GM10266 (cell line): ENCODE results near the gene DENND4B.

Source experiments
- DNase-seq: peaks from one replicate; pipeline ENCODE4 v3.0.0; 2012; ENCODE audit errors: extremely low spot score
- CTCF ChIP-seq: IDR thresholded peaks from 2 replicates; pipeline ENCODE4 v1.5.1; 2012; ENCODE audit warnings: mild to moderate bottlenecking, low read depth; ENCODE audit not compliant: control insufficient read depth, insufficient read depth; ENCODE audit errors: missing control alignments

DENND4B gene

GRCh38 chr1:153936011-153936802, 10.3 kb downstream of the DENND4B start:
- DNase-seq = no peak
- TF ChIP-seq CTCF = no peak

- TF ChIP-seq CTCF = no peak
- DNase-seq = no peak
Observed at GRCh38 chr1:153934746-153935145, 11.8 kb downstream of the DENND4B start.

- no peak for DNase-seq
- TF ChIP-seq CTCF = no peak
Observed at GRCh38 chr1:153933955-153934354, 12.6 kb downstream of the DENND4B start.

- no peak for TF ChIP-seq CTCF
- DNase-seq = no peak
Observed at GRCh38 chr1:153933430-153933829, 13.1 kb downstream of the DENND4B start.

GRCh38 chr1:153932156-153933131, 14.1 kb downstream of the DENND4B start:
- TF ChIP-seq CTCF = no peak
- DNase-seq = no peak

- no peak for DNase-seq
- TF ChIP-seq CTCF = no peak
Observed at GRCh38 chr1:153929981-153930948, 16.3 kb downstream of the DENND4B start.
